SK-N-SH treated with all-trans-retinoic acid at 6 μM for 48 hours (cell line): ENCODE measurements around the gene NPM3.

ENCODE experiments used
- ATAC-seq: fragments of 200-7000 bp; cut with Tn5 transposase; 3 replicates; pipeline ENCODE4 v1.9.1; 2020; ENCODE audit warnings: mild to moderate bottlenecking, moderate library complexity
- ARNTL ChIP-seq: fragments of 450-650 bp; formaldehyde crosslinking; IDR thresholded peaks from 2 replicates; pipeline ENCODE4 v1.5.0; 2020; ENCODE audit warnings: low read depth, mild to moderate bottlenecking, moderate library complexity, borderline replicate concordance
- BACH2 ChIP-seq: fragments of 250-450 bp; sonication (Bioruptor Pico); IDR thresholded peaks from 2 replicates; pipeline ENCODE4 v1.9.0; 2021; ENCODE audit warnings: mild to moderate bottlenecking, borderline replicate concordance
- CREB5 ChIP-seq: fragments of 250-450 bp; sonication (Bioruptor Pico); IDR thresholded peaks from 2 replicates; pipeline ENCODE4 v1.5.1; 2020; ENCODE audit warnings: low read depth, mild to moderate bottlenecking, moderate library complexity
- CSDC2 ChIP-seq: fragments of 250-450 bp; sonication (Bioruptor Pico); IDR thresholded peaks from 2 replicates; pipeline ENCODE4 v1.5.0; 2020; ENCODE audit warnings: mild to moderate bottlenecking, moderate library complexity
- CSRNP3 ChIP-seq: fragments of 250-450 bp; sonication (Bioruptor Pico); IDR thresholded peaks from 2 replicates; pipeline ENCODE4 v1.5.1; 2021; ENCODE audit warnings: mild to moderate bottlenecking, moderate library complexity
- GLIS3 ChIP-seq: fragments of 250-450 bp; sonication (Bioruptor Pico); IDR thresholded peaks from 2 replicates; pipeline ENCODE4 v1.5.0; 2020; ENCODE audit warnings: mild to moderate bottlenecking, moderate library complexity
- PATZ1 ChIP-seq: fragments of 250-450 bp; sonication (Bioruptor Pico); IDR thresholded peaks from 2 replicates; pipeline ENCODE4 v1.8.0; 2020; ENCODE audit warnings: mild to moderate bottlenecking, moderate library complexity, borderline replicate concordance
- POU6F1 ChIP-seq: fragments of 250-450 bp; sonication (Bioruptor Pico); IDR thresholded peaks from 2 replicates; pipeline ENCODE4 v1.8.0; 2021; ENCODE audit warnings: low read depth, mild to moderate bottlenecking, moderate library complexity, borderline replicate concordance
- RARB ChIP-seq: fragments of 250-450 bp; sonication (Bioruptor Pico); IDR thresholded peaks from 2 replicates; pipeline ENCODE4 v1.8.0; 2021; ENCODE audit warnings: mild to moderate bottlenecking, moderate library complexity
- SNAI2 ChIP-seq: fragments of 250-450 bp; sonication (Bioruptor Pico); IDR thresholded peaks from 2 replicates; pipeline ENCODE4 v1.5.0; 2020; ENCODE audit warnings: mild to moderate bottlenecking, moderate library complexity
- TOX ChIP-seq: fragments of 250-450 bp; sonication (Bioruptor Pico); IDR thresholded peaks from 2 replicates; pipeline ENCODE4 v1.8.0; 2021; ENCODE audit warnings: mild to moderate bottlenecking, moderate library complexity, borderline replicate concordance
- TSHZ2 ChIP-seq: fragments of 250-450 bp; sonication (Bioruptor Pico); IDR thresholded peaks from 2 replicates; pipeline ENCODE4 v1.5.0; 2020; ENCODE audit warnings: mild to moderate bottlenecking, moderate library complexity
- ZFP30 ChIP-seq: fragments of 450-650 bp; formaldehyde crosslinking; IDR thresholded peaks from 2 replicates; pipeline ENCODE4 v1.5.0; 2022; ENCODE audit warnings: mild to moderate bottlenecking, moderate library complexity
- ZNF565 ChIP-seq: fragments of 450-650 bp; formaldehyde crosslinking; conservative IDR thresholded peaks from 2 replicates; pipeline ENCODE4 v1.5.0; 2020; ENCODE audit warnings: low read depth, mild to moderate bottlenecking, moderate library complexity
- ZNF70 ChIP-seq: fragments of 450-650 bp; formaldehyde crosslinking; IDR thresholded peaks from 2 replicates; pipeline ENCODE4 v1.5.0; 2020; ENCODE audit warnings: mild to moderate bottlenecking, moderate library complexity
- ZNF8 ChIP-seq: fragments of 450-650 bp; formaldehyde crosslinking; IDR thresholded peaks from 2 replicates; pipeline ENCODE4 v1.5.0; 2020; ENCODE audit warnings: mild to moderate bottlenecking, moderate library complexity

NPM3 gene

GRCh38 chr10:101782811-101783735, at the start of gene NPM3:
Gene NPM3 (minus strand): TSS chr10:101783446. CDS start chr10:101783390, 56 bp downstream.
- TF ChIP-seq CSDC2 (CRISPR knock-in tag) (no peak), GLIS3 (CRISPR knock-in tag) (0 out of 2 replicates have a peak, but pooled peaks have one; percentile 21)
- TF ChIP-seq, all 23 proteins: peak for 1
- ATAC-seq, result peak; percentile 92

- ATAC-seq, result no peak
- TF ChIP-seq ZNF70 (CRISPR knock-in tag) (peak; percentile 54; the same call in 1 of the 2 replicates), TOX (CRISPR knock-in tag) (no peak), RARB (CRISPR knock-in tag) (no peak)
Observed at GRCh38 chr10:101832325-101832771, 49.1 kb upstream of the NPM3 start.

- no peak for ATAC-seq
- TF ChIP-seq ZNF565, result no peak
- TF ChIP-seq ZNF8 (CRISPR knock-in tag), result no peak
- TF ChIP-seq RARB (CRISPR knock-in tag), result no peak
- TF ChIP-seq CREB5 (CRISPR knock-in tag), result no peak
- TF ChIP-seq BACH2, result no peak
- no peak for TF ChIP-seq POU6F1 (CRISPR knock-in tag)
- no peak for TF ChIP-seq TSHZ2 (CRISPR knock-in tag)
- TF ChIP-seq GLIS3 (CRISPR knock-in tag), result no peak
- no peak for TF ChIP-seq ZFP30 (CRISPR knock-in tag)
- no peak for TF ChIP-seq CSRNP3
- TF ChIP-seq ARNTL (CRISPR knock-in tag), result no peak
- no peak for TF ChIP-seq PATZ1
- no peak for TF ChIP-seq SNAI2 (CRISPR knock-in tag)
Observed at GRCh38 chr10:101831169-101831811, 48.0 kb upstream of the NPM3 start.
